ENCODE measurements around the gene TSEN34.
"Not testable (repeated sequence)": the region's sequence is repeated elsewhere in the genome, so short reads cannot be mapped to it uniquely, and the experiment has no call there.

The TSEN34 gene

DNA sequence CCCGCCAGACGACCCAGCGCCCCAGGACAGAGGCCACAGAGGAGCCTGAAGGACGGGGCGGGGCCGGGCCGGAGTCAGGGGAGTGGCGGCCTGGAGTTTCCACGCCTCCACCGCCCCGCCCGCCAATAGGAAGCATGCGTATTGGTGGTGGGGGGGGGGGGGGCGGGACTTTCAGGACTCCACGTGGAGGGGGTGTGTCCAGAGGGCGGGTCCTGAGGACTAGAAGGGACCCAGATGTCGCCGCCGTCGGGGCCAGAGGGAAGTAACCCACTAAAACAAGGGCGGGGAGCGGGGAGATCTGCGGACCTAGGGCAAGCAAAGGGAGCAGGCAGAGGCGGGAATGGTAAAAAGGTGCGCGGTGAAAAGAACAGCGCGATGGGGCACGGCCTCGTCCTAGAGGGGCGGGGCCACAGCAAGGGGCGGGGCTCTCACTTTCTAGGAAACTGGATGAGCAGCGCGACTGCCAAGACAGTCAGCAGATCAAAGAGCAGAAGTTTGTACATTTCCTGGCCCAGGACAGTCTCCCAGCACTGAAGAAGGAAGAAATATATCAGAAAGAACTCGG, 28.8 kb upstream of the TSEN34 start:
- peak; percentile 75 for DNase-seq

DNA sequence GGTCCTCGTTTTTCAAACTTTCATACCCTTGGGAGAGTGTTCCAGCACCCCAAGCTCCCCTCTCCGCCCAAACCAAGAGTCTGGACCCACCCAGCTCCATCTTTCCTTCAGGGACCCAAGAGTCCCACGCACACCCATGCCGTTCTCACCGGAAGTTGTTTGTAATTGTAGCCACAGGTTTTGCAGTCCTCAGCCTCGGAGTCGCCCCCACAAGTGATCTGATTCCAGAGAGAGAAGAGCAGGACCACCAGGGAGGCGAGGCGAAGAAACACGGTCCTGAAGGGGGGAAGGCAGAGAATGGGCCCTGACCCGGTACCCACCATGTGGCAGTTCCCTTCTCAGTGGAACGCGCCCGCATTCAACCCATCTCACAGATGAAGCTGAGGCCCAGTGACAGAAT, 28.2 kb upstream of the TSEN34 start:
- DNase-seq = no peak

DNA sequence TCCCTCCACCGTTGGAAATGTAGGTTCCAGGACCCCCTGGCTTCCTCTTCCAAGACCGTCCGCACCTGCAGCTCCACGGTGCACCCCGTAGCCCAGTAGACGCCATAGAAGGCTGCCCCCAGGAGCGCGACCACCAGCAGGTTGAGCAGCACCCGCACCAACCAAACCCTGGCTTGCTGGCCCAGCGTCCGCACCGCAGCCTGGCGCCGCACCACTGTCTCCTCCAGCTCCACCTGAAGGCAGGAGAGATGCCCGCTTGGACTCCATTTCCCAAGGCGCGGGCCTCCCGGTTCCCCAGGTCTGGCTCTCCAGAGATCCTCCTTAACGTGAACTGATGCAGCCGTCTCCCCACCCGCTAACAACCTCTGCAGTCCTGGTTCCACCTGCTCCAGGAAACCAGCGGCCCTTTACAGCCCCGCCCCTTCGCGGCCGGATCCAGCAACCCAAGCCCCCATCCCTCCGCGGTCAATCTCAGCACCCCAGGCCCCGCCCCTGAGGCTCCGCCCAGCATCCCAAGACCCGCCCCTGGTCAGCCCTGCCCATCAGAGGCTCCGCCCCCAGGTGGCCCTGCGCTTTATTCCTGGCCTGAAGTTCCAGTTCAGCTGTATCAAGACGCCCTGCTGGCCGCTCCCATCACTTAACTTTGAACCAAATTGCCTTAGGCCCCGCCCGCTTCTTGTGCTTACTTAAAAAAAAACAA, 26.6 kb upstream of the TSEN34 start:
- peak; percentile 10 for DNase-seq

DNA sequence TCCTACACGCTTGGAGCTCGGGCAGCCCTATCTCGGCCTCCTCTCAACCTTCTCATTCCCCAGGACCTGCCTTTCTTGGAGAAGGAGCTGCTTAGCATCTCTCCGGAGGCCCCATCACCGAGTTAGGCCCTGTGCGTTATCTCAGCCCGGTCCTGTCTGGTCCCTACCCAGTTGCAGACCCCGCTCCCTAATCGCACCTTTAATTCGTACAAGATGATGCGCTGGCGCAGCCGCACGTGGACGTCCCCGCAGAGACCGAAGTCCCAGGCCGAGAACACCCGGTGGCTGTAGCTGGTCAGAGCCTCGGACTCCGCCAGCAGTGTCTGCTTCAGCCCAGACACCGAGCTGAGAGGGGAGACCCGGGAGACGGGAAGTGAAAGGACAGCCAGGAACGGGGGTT, 25.9 kb upstream of the TSEN34 start:
- no peak for DNase-seq

DNA sequence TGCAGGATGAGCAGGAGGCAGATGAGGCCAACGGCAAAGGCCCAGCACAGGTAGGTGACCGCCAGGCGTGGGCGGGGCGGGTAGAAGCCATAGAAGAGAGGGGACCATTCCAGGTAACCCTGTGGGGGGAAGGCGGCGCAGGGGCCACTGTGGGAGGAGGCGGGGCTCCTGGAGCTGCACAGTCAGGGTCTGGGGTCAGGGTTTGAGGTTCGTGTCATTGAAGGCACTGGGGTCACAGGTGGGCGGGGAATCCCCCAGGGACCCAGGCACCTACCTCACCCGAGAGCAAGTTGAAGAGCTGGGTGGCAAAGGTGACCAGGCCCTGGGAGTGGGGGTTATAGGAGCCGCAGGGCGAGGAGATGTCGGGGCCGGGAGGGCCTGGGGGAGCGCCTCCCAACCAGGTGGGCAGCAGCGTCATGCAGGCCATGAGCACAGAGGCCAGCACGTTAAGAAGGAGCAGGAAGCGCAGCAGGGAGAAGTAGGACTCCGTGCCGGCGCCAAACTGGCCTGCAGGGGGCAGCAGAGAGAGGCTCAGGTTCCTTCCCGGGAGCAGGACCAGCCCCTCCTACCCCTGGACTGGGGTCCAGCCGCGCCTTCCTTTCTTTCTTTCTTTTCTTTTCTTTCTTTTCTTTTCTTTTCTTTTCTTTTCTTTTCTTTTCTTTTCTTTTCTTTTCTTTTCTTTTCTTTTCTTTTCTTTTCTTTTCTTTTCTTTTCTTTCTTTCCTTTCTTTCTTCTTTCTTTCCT, 22.8 kb upstream of the TSEN34 start:
- peak; percentile 86 for DNase-seq

DNA sequence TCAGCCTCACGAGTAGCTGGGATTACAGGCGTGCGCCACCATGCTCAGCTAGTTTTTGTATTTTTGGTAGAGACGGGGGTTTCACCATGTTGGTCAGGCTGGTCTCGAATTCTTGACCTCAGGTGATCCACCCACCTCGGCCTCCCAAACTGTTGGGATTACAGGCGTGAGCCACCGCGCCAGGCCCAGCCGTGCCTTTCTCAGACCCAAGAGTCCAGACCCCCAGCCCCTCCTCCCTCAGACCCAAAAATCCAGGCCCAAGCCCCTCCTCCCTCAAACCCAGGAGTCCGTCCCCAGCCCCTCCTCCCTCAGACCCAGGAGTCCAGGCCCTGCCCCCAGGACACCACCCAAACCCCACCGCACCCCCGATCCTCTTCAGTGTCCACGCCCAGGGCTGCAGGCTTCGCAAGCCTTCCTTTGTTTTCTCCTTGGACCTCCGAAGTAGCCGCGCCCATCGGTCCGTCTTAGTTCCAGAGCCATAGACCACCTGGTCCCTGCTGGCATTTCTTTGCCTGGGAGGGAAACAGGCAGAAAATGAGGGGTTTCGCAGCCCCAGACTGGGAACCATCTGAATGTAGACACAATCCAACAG, 21.9 kb upstream of the TSEN34 start:
- DNase-seq = no peak

DNA sequence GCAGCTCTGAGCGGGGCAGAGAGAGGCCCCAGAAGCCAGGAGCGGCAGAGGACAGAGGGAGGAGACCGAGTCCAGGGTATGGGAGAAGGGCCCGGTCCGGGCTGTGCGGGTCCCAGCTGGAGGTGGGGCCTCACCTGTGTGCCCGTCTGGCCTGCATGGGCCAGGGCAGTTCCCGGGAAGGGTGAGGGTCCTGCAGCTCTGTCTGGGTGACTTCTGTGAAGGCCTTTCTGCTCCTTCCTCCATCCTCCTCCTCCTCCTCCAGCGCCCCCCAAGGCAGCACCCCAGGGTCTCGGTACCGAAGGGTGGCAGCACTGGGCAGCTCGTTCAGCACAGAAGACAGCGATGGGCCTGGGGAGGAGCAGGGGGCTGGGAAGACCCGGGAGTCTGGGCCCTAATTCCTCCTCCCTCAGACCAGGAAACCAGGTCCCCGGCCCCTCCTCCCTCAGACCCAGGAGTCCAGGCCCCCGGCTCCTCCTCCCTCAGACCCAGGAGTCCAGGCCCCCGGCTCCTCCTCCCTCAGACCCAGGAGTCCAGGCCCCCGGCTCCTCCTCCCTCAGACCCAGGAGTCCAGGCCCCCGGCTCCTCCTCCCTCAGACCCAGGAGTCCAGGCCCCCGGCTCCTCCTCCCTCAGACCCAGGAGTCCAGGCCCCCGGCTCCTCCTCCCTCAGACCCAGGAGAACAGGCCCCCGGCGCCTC, 19.2 kb upstream of the TSEN34 start:
- DNase-seq = not testable (repeated sequence)

DNA sequence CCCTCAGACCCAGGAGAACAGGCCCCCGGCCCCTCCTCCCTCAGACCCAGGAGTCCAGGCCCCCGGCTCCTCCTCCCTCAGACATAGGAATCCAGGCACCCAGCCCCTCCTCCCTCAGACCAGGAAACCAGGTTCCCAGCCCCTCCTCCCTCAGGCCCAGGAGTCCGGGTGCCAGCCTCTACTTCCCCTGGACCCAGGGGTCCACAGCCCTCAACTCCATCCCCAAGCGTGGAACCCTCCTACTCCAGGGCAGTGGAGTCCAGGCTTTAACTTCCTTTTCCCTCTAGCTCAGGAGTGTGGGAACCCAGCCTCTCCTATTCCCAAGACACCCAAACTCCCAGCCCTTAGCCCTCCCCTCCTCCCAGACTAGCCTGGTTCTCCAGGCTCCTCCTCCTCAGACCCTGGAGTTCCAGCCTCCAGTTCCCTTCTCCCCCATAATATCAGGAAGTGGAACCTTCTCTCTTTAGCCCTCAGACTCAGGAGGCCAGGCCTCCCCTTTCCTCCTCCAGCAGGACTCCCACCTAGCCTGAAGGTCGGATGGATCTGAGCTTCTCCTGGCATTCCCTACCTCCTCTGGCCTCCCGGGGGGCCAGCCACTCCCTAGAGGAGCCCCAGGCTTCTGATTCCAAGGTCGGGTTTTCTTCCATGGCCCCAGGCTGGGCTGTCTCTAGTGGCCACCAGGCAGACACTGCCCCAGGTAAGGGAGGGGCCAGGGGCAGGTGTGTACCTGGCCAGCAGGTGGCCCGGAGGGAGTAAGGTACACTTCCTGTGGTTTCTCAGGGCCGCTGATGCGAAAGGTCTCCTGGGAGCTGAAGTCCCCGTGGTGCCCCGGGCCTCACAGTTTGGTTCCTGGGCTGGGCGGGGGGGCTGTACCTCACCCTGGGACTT, 18.4 kb upstream of the TSEN34 start, which contains the start of gene TMC4:
Gene TMC4 (minus strand): TSS at position 690 of the 888 bp plus-strand sequence. CDS start 43 bp downstream, at position 647.
- no peak for DNase-seq

DNA sequence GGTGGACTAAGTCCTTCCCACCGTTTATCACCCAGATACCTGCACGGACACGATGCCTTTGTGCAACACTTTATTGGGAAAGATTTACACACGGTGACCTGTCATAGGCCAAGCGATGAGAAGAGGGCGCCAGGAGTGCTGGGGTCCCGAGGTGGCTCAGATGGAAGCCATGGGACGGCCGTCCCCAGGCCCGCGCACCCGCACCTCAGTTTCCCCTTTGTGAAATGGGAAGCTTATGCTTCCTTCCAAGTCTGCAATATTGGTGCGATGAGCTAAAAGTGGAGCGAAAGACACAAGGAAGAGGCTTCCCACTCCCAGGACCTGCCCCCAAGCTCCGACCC, 17.8 kb upstream of the TSEN34 start:
- no peak for DNase-seq

DNA sequence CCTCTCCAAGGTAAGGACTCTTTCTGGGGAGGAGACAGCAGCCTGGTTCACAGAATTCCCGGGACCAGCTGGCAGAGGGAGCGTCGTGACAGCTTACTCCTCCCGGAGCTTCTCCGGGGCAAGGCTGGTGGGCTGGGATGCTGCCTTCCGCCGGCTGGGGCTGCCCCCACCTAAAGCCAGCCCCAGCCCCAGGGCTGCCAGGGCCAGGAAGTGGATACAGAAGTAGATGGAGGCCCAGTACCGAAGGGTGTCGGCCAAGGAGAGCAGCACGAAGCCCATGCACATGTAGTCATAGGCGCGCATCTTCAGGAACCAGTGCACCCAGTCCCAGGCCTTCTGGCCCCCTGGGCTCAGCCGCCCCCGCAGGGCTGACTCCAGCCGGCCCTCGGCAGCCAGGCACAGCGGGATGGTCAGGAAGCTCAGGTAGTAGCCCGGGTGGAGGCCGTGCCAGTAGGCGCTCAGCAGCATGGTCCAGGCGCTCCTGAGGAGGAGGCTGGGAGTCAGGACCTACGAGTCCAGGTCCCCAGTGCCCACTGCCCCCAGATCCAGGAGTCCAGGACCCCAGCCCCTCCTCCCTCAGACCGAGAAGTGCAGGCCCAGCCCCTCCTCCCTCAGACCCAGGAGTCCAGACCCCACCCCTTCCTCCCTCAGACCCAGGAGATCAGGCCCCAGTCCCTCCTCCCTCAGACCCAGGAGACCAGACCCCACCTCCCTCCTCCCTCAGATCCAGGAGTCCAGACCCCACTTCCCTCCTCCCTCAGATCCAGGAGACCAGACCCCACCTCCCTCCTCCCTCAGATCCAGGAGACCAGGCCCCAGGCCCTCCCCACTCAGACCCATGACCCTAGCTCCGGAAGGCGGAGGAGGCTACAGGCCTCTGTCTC, 16.9 kb upstream of the TSEN34 start:
- no peak for DNase-seq

DNA sequence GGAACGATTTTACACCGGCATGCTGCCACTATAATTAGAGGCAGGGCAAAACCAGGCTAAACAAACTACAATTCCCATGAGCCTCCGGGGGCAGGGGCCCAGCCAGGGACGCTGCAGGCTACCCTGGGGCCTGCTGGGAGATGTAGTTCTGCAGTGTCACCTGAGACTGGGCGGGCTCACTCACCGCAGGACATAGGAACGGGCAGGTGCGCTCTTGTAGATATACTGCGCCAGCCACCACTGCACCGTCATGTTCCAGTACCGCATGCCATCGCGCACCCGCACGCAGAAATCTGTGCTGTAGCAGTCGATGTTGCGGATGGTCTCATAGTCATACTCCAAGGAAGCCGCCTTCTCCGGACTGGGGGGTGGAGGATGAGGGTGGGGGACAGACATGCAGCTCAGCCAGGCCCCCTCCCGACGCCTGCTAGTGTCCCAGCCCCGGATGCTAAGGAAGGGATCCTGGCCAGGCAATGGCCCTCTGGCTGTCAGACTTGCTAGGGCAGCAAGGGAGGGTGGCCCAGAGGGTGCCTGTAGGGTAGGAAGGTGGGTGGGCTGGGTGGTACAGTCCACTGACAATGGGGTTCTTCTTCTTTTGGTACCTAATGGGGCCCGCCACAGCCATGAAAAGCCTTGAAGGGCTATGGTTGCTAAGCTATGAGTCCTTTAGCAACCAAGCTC, 12.4 kb upstream of the TSEN34 start:
- DNase-seq = no peak

DNA sequence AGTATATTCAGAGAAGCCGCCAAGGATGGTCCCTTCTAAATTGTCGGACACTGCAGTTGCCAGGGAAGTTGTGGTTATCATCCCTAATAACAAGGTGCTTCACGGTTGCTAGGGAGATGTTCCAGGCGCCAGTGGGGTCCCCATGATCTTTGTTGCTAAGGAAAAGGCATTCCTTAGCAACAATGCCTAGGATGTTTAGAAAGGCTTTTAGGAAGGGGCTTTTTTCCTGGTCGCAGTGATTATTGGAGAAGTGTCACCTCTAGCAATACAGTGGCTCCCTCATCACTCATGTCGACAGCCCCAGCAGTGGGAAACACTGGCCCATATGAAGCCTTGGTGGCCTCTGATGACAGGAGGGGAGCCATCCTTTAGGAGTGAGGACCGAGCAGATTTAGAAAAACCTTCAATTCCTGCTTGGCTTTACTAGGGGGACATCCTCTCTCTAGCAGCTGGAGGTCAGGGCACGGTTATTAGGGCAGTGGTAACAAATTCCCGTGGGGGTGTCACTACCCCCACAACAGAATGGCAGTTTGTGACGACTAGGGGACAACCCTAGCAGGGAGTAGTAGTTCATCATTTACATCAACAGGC, 11.8 kb upstream of the TSEN34 start:
- DNase-seq = no peak

DNA sequence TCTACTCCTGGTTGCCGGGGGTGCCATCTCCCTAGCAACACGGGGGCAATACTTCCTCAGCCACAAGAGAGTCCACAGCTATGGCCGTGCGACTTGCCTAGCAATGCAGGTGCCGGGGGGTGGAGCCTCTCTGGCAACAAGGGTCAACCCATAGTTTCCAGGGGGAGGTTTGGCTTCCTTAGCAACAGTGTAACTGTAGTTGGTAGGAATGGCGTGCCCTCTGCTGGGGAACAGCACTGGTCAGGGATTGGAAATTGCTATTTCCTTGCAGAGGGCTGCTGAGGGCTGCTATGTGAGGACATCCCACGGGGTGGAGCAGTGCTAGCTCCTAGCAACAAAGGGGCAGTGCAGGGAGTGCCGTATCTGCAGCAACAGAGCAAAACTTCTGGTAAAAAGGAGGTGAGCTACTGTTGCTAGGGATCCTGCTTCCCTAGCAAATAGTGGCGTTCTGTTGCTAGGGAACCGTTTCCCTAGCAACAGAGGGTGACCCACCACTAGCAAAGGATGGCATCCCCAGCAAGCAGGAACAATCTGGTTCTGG, 11.1 kb upstream of the TSEN34 start:
- DNase-seq = no peak

DNA sequence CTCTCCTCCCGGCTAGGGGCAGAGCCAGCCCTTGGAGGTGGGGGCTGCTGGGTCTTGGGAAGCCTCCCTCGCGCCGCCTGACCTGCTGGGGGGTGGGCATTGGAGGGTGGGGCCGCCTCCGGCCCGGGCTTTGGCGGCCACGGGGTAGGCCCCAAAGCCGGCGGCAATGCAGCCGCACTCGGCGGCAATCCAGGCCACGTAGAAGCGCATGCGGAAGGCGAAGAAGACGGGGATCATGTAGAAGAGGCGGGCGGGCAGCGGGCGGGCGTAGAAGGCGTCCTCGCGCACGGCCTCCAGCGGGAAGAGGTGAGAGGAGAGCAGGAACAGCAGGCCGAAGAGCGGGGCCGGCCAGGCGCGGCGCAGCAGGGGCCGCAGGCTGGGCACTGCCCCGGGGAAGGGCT, 10.4 kb upstream of the TSEN34 start:
- DNase-seq = no peak

DNA sequence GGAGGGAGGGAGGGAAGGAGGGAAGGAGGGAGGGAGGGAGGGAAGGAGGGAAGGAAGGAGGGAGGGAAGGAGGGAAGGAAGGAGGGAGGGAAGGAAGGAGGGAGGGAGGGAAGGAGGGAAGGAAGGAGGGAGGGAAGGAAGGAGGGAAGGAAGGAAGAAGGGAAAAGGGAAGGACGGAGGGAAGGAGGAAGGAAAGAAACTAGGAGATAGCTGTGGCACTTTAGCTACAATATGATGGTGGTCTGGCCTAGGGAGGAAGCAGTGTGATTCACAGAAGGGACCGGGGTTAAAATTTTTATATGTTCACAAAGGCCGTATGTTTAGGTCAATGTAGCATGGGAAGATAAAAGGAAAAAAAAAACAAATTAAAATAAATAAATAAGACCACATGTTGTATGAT, 9.2 kb upstream of the TSEN34 start:
- not testable (repeated sequence) for DNase-seq

DNA sequence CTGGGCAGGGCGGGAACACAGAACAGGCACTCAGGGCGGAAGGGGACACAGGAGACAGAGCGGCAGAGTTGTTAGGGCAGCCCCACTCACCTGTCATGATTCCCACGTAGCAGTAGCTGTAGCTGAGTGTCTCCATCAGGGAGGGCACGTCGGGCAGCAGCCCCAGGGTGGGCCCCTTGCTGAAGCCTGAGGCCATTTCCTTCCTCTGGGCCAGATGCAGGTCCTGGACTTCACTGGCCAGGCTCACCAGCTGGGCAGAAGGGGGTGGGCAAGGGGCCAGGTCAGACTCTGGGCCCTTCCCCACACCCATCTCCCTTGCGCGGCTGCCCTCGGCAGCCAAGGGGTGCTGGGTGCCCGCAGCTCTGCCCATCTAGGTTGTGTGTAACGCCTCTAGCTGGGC, 7.7 kb upstream of the TSEN34 start:
- DNase-seq = no peak

DNA sequence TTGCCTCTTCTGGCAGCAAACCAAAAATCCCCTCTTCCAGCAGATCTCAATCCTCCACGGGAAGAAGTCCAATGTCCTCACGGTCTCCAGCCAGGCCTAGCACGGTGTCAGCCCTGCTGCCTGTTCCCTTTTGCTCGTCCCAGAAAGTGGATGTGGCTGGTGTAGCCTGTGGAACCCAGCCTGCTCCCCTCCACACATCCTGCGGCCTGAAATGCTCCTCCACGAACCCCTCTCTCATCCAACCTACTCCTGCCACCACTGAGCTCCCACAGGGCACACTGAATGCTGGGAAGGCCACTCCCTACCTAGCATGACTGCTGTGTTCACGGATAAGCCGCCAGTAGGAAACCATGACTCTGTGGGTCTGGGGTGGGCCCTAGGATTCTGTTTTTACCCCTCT, 4.8 kb upstream of the TSEN34 start:
- DNase-seq = no peak

DNA sequence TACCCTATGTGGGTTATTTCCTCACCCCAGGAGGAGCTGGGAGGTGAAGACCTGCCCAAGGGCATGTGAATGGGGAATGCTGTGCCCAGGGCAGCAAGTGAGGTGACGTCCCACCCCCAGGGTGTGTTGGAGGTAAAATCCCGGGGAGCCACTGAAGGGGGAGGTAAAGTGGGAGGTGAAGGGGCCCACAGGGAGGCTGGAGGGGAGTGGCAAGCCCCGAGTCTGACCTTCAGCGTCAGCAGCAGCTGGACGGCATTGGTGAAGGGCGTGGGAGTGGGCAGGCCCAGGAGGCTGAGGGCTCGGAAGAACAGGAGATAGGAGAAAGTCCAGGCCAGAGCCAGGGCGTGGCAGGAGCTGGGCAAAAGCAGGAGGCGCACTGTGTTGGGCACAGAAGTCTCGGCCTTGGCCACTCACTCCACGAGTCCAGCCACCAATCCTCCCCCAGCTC, 4.2 kb upstream of the TSEN34 start:
- no peak for DNase-seq

DNA sequence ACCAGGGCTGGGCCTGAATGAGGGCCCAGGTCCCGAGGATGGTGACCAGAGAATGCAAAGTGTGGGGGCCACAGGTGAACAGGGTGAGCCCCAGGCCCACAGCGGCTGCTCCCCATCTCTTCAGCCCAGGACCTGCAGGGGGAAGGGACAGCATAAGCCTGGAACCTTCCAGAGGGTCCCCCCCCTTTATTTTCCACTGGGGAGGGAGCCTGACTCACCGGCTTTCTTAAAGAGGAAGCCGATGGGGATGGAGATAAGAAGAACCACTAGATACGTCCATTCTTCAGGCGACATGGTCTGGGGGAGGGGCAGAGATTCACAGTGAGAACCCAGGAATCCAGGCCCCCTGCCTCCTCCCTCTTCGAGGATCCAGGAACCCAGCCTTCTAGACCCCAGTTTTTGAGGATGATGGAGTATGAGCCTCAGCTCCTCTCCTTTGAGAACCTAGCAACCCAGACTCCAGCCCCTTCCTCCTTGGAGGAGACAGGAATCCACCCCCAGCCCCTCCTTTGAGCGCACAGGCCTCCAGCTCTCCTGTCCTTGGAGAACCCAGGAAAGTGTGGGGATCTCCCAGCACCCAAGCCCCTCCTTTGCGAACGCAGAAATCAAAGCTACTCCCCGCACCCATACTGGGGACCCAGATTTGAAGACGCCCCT, 2.8 kb upstream of the TSEN34 start:
- peak; percentile 25 for DNase-seq
